ENCODE data around the gene ARFGEF2.
"Not testable (repeated sequence)": the region's sequence is repeated elsewhere in the genome, so short reads cannot be mapped to it uniquely, and the experiment has no call there.

GRCh38 chr20:48888517-48888916 is 33.0 kb upstream of the ARFGEF2 start:
- not testable (repeated sequence) for TF ChIP-seq POLR2A (IDR thresholded peaks at IDR 0.05); CTCF (IDR thresholded peaks at IDR 0.05 in 4 of 5, conservative IDR thresholded peaks at IDR 0.05 in 1 of 5)

Measured in gastrocnemius medialis (tissue), 4 donors.